Esophagus squamous epithelium (tissue), 4 donors: ENCODE measurements around the gene LCN9.

Experiments
- CTCF ChIP-seq, 6 experiments: fragments of 450-650 bp in 4 of 6; fragments of 200-600 bp in 2 of 6; sonication (generic) in 2 of 6; IDR thresholded peaks; one replicate each; pipeline ENCODE4 v1.5.1; 2016 to 2019; ENCODE audit warnings: antibody characterized with exemption in 6 of 6, mild to moderate bottlenecking in 4 of 6, moderate library complexity in 4 of 6
- POLR2A ChIP-seq, 4 donors: fragments of 450-650 bp; IDR thresholded peaks; one replicate each; pipeline ENCODE4 v1.6.1; 2017; ENCODE audit warnings: antibody characterized with exemption in 4 of 4, mild to moderate bottlenecking in 4 of 4, moderate library complexity in 3 of 4

GRCh38 chr9:135695642-135696041 is 32.5 kb downstream of the LCN9 start:
- TF ChIP-seq CTCF (IDR thresholded peaks at IDR 0.05) (no peak), POLR2A (IDR thresholded peaks at IDR 0.05) (no peak)
